Endothelial cell of umbilical vein (primary cell): ENCODE measurements around the gene SAMD11. TPM values are rescaled to one million over a fixed set of nuclear protein-coding genes. Genes with fewer than 3 reads are reported as not detected.

Experiments used
- BruUV-seq: library from RNA; stranded (reverse); fragments of 400-500 nt; replicated peaks from 2 replicates; lab custom pipeline; 2021; lab: Mats Ljungman, UMichigan
- CTCF ChIA-PET: fragments of 300-600, 350-600 bp; sonication (Branson Sonifier 250); formaldehyde crosslinking; loops from one replicate; lab custom pipeline; 2021; ENCODE audit warnings: antibody characterized with exemption, inconsistent platforms; lab: Charles Lee
- POLR2A ChIA-PET: fragments of 300-600, 350-600 bp; sonication (Branson Sonifier 250); formaldehyde crosslinking; loops from one replicate; lab custom pipeline; 2021; ENCODE audit warnings: antibody characterized with exemption, inconsistent platforms; lab: Charles Lee
- DNase-seq: peaks from one replicate; pipeline ENCODE4 v3.0.0-alpha.2; 2011; ENCODE audit warnings: low read depth, low spot score
- FAIRE-seq: peaks from 2 replicates; lab custom pipeline; 2011; peaks lifted over from hg19 to GRCh38; lab: Jason Lieb, UNC
- H2AFZ ChIP-seq: 2 replicates; pipeline ENCODE4 v1.6.0; 2012; ENCODE audit warnings: low read depth, low read length, control low read depth, inconsistent platforms
- H3K27ac ChIP-seq: 2 replicates; pipeline ENCODE4 v1.5.1; 2011; ENCODE audit warnings: low read depth, mild to moderate bottlenecking, control low read depth, low read length, moderate library complexity; ENCODE audit not compliant: insufficient read depth
- H3K27me3 ChIP-seq, 2 experiments: 2 replicates each; pipeline versions ENCODE4 v1.6.0 to v1.6.1; 2011; ENCODE audit warnings: low read length in 2 of 2, mixed read lengths in 1 of 2; ENCODE audit not compliant: control insufficient read depth in 2 of 2, insufficient read depth in 2 of 2
- H3K36me3 ChIP-seq, 2 experiments: 2 replicates in 1 of 2; 3 replicates in 1 of 2; pipeline ENCODE4 v1.5.1; 2011; ENCODE audit warnings: low read length in 2 of 2, mild to moderate bottlenecking in 1 of 2, moderate library complexity in 1 of 2; ENCODE audit not compliant: control insufficient read depth in 2 of 2, insufficient read depth in 2 of 2; ENCODE audit errors: extremely low read depth in 1 of 2
- H3K4me1 ChIP-seq: 3 replicates; pipeline ENCODE4 v1.5.1; 2011; ENCODE audit warnings: mild to moderate bottlenecking, low read length; ENCODE audit not compliant: control insufficient read depth, insufficient read depth; ENCODE audit errors: extremely low read depth
- H3K4me2 ChIP-seq: 2 replicates; pipeline ENCODE4 v1.6.1; 2011; ENCODE audit warnings: low read length, control low read depth, mixed read lengths; ENCODE audit not compliant: insufficient read depth
- H3K4me3 ChIP-seq, 3 experiments: fragments of 200-600 bp in 1 of 3; sonication (generic), shearing (Covaris generic) in 1 of 3; replicated peaks in 1 of 3; 2 replicates each; pipeline ENCODE4 v1.5.1; 2011 to 2016; ENCODE audit warnings: control low read depth in 3 of 3, low read length in 3 of 3, mild to moderate bottlenecking in 2 of 3, inconsistent platforms in 1 of 3, low read depth in 1 of 3, moderate library complexity in 1 of 3; ENCODE audit not compliant: insufficient read depth in 1 of 3
- H3K79me2 ChIP-seq: 2 replicates; pipeline ENCODE4 v1.6.0; 2012; ENCODE audit warnings: low read length, inconsistent platforms; ENCODE audit not compliant: control insufficient read depth, insufficient read depth
- H3K9ac ChIP-seq: replicated peaks from 2 replicates; pipeline ENCODE3; 2011; ENCODE audit warnings: low read length, control low read depth; ENCODE audit not compliant: insufficient read depth; ENCODE audit errors: extremely low read depth
- H3K9me1 ChIP-seq: replicated peaks from 3 replicates; pipeline ENCODE4 v1.6.0; 2011; ENCODE audit warnings: mild to moderate bottlenecking, low read length; ENCODE audit not compliant: control insufficient read depth, insufficient read depth; ENCODE audit errors: extremely low read depth
- H3K9me3 ChIP-seq: replicated peaks from 2 replicates; pipeline ENCODE4 v1.5.1; 2012; ENCODE audit warnings: low read length, inconsistent platforms; ENCODE audit not compliant: control insufficient read depth, insufficient read depth
- H4K20me1 ChIP-seq: replicated peaks from 2 replicates; pipeline ENCODE3; 2011; ENCODE audit warnings: mild to moderate bottlenecking, low read length; ENCODE audit not compliant: control insufficient read depth, insufficient read depth; ENCODE audit errors: extremely low read depth
- GATA2 ChIP-seq: IDR thresholded peaks from 2 replicates; pipeline ENCODE4 v1.7.0; 2011; ENCODE audit warnings: low read depth, mild to moderate bottlenecking, moderate library complexity, mixed read lengths, low read length; ENCODE audit not compliant: insufficient read length, insufficient read depth
- MYC ChIP-seq: IDR thresholded peaks from one replicate; pipeline ENCODE4 v1.6.1; 2011; ENCODE audit warnings: mild to moderate bottlenecking, low read depth, low read length
- POLR2AphosphoS5 ChIP-seq: IDR thresholded peaks from 2 replicates; pipeline ENCODE4 v1.6.1; 2012; ENCODE audit warnings: low read depth, mild to moderate bottlenecking, control low read depth, low read length, moderate library complexity; ENCODE audit not compliant: insufficient read depth
- dilution Hi-C: fragments of 300-500 bp; cut with MboI; formaldehyde crosslinking; loops from one replicate; pipeline ENCODE4 v1.15.0; 2019; ENCODE audit warnings: low sequenced_read_pairs; ENCODE audit not compliant: extremely low pct_ligation_motif_present
- intact Hi-C: fragments of 100-400 bp; cut with micrococcal nuclease; formaldehyde crosslinking; loops from one replicate; pipeline ENCODE4 v1.10.0; 2022
- polyA plus RNA-seq, 4 experiments: library from polyadenylated mRNA; depleted of rRNA in 3 of 4; stranded (reverse) in 3 of 4; unstranded in 1 of 4; fragments of >200 nt; gene quantifications; 2 replicates each; pipeline versions ENCODE4 v1.2.1 to v1.2.3, GENCODE V29; 2011 to 2012; ENCODE audit warnings: missing spikeins in 1 of 4
- total RNA-seq: library from RNA; stranded (reverse); gene quantifications from 2 replicates; pipeline ENCODE4 v1.2.3, GENCODE V29; 2021
- TF ChIP-seq, protein P1 (sequence below), 2 donors: IDR thresholded peaks; 1 replicate in 1 of 2; 2 replicates in 1 of 2; pipeline ENCODE4 v1.5.1; 2011; ENCODE audit warnings: low read length in 2 of 2, mild to moderate bottlenecking in 2 of 2, moderate library complexity in 2 of 2, control low read depth in 1 of 2, inconsistent platforms in 1 of 2, low read depth in 1 of 2; ENCODE audit not compliant: insufficient read depth in 1 of 2; ENCODE audit errors: extremely low read depth in 1 of 2

SAMD11 gene
- total and polyA plus RNA-seq, 2 donors (not counting 3 experiments of a cell fraction or from before 2014, with no cell fraction given) = not detected

- CTCF ChIA-PET = interaction anchor here (1.0 kb wide), 3 partner anchors 16 to 82 kb away, joined by 3 to 4 read pairs (median 3); no protein-coding TSS in a partner anchor
- no peak for FAIRE-seq
- H3K4me2 ChIP-seq = no peak overlapping the region
These were observed 3.2 kb upstream of the SAMD11 start for GRCh38 chr1:920521-920920.

DNA sequence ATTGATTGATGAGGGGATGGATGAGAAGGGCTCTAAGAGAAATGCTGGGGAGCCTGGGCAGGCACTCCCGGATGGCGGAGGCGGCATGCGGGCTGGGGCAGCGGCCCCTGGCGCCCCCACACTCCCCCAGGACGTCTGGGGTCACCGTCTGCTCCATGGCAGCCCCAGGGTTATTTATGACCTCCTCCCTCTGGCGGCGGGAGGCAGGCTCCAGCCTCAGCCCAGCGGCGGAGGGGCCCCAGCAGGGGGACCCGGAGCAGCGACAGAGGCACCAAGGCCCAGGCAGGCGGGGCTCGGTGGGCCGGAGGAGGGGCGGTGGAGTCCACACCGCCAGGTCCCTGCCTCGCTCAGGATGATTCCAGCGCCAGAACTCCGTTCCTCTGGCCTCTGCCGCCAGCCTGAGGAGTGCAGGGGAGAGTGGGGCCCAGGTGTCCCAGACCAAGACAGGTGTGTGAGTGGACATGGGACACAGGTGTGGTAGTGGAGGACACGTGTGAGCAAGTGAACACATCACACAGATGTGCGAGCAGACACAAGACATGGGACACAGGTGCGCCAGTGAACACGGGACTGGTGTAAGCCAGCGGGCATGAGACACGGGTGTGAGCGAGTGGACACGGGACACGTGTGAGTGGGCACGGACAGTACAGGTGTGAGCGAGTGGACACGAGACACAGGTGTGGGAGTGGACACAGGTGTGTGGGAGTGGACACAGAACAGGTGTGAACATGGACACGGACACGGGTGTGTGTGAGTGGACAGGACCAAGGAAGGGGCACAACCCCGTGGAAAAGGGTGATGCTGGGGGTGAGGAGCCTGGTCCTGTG is 2.5 kb upstream of the SAMD11 start:
- no TSS peak for BruUV-seq
- H3K4me2 ChIP-seq = no peak overlapping the region
- H3K9ac ChIP-seq = no peak overlapping the region
- no peak overlapping the region for H3K27ac ChIP-seq
- DNase-seq (peak; percentile 56), FAIRE-seq (peak; percentile 52)
- ChIA-PET CTCF (interaction anchor here (1.0 kb wide), 3 partner anchors 17 to 81 kb away, joined by 3 to 4 read pairs (median 3); no protein-coding TSS in a partner anchor), POLR2A (no interaction called here)
- H4K20me1 ChIP-seq = no peaks in the 10 kb centered on the region
- peak; percentile 43 for TF ChIP-seq POLR2AphosphoS5
- TF ChIP-seq, protein P1, sequence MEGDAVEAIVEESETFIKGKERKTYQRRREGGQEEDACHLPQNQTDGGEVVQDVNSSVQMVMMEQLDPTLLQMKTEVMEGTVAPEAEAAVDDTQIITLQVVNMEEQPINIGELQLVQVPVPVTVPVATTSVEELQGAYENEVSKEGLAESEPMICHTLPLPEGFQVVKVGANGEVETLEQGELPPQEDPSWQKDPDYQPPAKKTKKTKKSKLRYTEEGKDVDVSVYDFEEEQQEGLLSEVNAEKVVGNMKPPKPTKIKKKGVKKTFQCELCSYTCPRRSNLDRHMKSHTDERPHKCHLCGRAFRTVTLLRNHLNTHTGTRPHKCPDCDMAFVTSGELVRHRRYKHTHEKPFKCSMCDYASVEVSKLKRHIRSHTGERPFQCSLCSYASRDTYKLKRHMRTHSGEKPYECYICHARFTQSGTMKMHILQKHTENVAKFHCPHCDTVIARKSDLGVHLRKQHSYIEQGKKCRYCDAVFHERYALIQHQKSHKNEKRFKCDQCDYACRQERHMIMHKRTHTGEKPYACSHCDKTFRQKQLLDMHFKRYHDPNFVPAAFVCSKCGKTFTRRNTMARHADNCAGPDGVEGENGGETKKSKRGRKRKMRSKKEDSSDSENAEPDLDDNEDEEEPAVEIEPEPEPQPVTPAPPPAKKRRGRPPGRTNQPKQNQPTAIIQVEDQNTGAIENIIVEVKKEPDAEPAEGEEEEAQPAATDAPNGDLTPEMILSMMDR (IDR thresholded peaks at IDR 0.05; ENCODE audit: extremely low read depth in 1 of 2, insufficient read depth in 1 of 2, low read depth in 1 of 2, low read length in 2 of 2) = peak; percentile 20 to 58
- TF ChIP-seq GATA2 = no peak
- intact Hi-C loops (loop anchor here (5.0 kb wide), 1 partner anchor 36 kb away; the partner anchor contains the start of gene NOC2L), dilution Hi-C loops (no loop called here)
- no peaks in the 10 kb centered on the region for H3K4me1 ChIP-seq
- no peak overlapping the region for H3K4me3 ChIP-seq
- H3K9me1 ChIP-seq = no peaks in the 10 kb centered on the region
- H2AFZ ChIP-seq = no peak overlapping the region
- no peaks in the 10 kb centered on the region for H3K79me2 ChIP-seq
- no peaks in the 10 kb centered on the region for H3K36me3 ChIP-seq
- H3K9me3 ChIP-seq = no peaks in the 10 kb centered on the region
- peaks cover 15 to 22% of the 10 kb centered on the region in 2 experiments for H3K27me3 ChIP-seq

More at GRCh38 chr1:920521-920920, 3.2 kb upstream of the SAMD11 start:
- Histone ChIP-seq H3K4me3 (no peak overlapping the region), H3K79me2 (no peaks in the 10 kb centered on the region), H3K27ac (no peak overlapping the region), H3K9me1 (no peaks in the 10 kb centered on the region), H3K9ac (no peak overlapping the region), H3K27me3 (peaks cover 13 to 17% of the 10 kb centered on the region in 2 experiments), H3K36me3 (no peaks in the 10 kb centered on the region), H3K4me1 (no peaks in the 10 kb centered on the region), H3K9me3 (no peaks in the 10 kb centered on the region), H2AFZ (no peak overlapping the region), H4K20me1 (no peaks in the 10 kb centered on the region)
- DNase-seq = no peak
- TF ChIP-seq MYC = no peak
- no peak for TF ChIP-seq POLR2AphosphoS5
- POLR2A ChIA-PET = no interaction called here
- intact Hi-C loops (loop anchor here (5.0 kb wide), 1 partner anchor 37 kb away; the partner anchor contains the start of gene NOC2L), dilution Hi-C loops (no loop called here)
- BruUV-seq = no TSS peak
